Right atrium auricular region (tissue), 2 donors: ENCODE measurements around the gene IL1RN. TPM values are rescaled to one million over a fixed set of nuclear protein-coding genes. Genes with fewer than 3 reads are reported as not detected.

Experiments used
- DNase-seq: peaks from one replicate; pipeline ENCODE4 v3.0.0-alpha.2; 2019; ENCODE audit warnings: low spot score
- H3K27ac ChIP-seq, 2 donors: fragments of 200-600 bp; sonication (generic); 1 replicate in 1 of 2; 2 replicates in 1 of 2; pipeline ENCODE4 v1.5.1; 2016 to 2019
- H3K27me3 ChIP-seq, 2 donors: fragments of 200-600 bp; sonication (generic); one replicate each; pipeline versions ENCODE4 v1.5.1 to v1.6.0; 2017 to 2019
- H3K36me3 ChIP-seq: fragments of 200-600 bp; sonication (generic); one replicate; pipeline ENCODE4 v1.5.1; 2016
- H3K4me1 ChIP-seq, 2 donors: fragments of 200-600 bp; sonication (generic); one replicate each; pipeline versions ENCODE4 v1.5.1 to v1.6.0; 2017 to 2019
- H3K4me3 ChIP-seq, 2 donors: fragments of 200-600 bp; sonication (generic); 1 replicate in 1 of 2; 2 replicates in 1 of 2; pipeline ENCODE4 v1.5.1; 2017 to 2019; ENCODE audit warnings: mild to moderate bottlenecking in 1 of 2, moderate library complexity in 1 of 2
- H3K9me3 ChIP-seq, 2 donors: fragments of 200-600 bp; sonication (generic); one replicate each; pipeline ENCODE4 v1.5.1; 2019
- CTCF ChIP-seq, 2 donors: fragments of 200-600 bp; sonication (generic); IDR thresholded peaks; one replicate each; pipeline ENCODE4 v1.5.1; 2019; ENCODE audit warnings: antibody characterized with exemption in 2 of 2
- total RNA-seq, 2 donors: library from RNA; depleted of rRNA; stranded (reverse); fragments of >200 nt; gene quantifications; one replicate each; pipeline ENCODE4 v1.1.0, GENCODE V29; 2016

IL1RN gene
- total RNA-seq, 2 donors from 2014 or later: 0.41 to 1.3 TPM

- DNase-seq: no peak
- Histone ChIP-seq H3K9me3 (no peaks in the 10 kb centered on the region), H3K27me3 (no peaks in the 10 kb centered on the region), H3K4me3 (no peak overlapping the region), H3K4me1 (no peaks in the 10 kb centered on the region), H3K36me3 (no peaks in the 10 kb centered on the region), H3K27ac (no peak overlapping the region)
- no peak for TF ChIP-seq CTCF (IDR thresholded peaks at IDR 0.05)
These were observed 50.8 kb downstream of the IL1RN start for GRCh38 chr2:113178069-113178746.

- Histone ChIP-seq H3K9me3 (no peaks in the 10 kb centered on the region), H3K27ac (no peak overlapping the region), H3K36me3 (no peaks in the 10 kb centered on the region), H3K4me1 (no peaks in the 10 kb centered on the region), H3K27me3 (no peaks in the 10 kb centered on the region), H3K4me3 (no peak overlapping the region)
- no peak for TF ChIP-seq CTCF (IDR thresholded peaks at IDR 0.05)
- no peak for DNase-seq
These were observed 51.5 kb downstream of the IL1RN start for GRCh38 chr2:113178891-113179290.

- no peaks in the 10 kb centered on the region for H3K36me3 ChIP-seq
- no peak for DNase-seq
- H3K4me1 ChIP-seq: no peaks in the 10 kb centered on the region
- H3K4me3 ChIP-seq: no peak overlapping the region
- TF ChIP-seq CTCF (IDR thresholded peaks at IDR 0.05): no peak
- no peaks in the 10 kb centered on the region for H3K27me3 ChIP-seq
- H3K9me3 ChIP-seq: no peaks in the 10 kb centered on the region
- H3K27ac ChIP-seq: no peak overlapping the region
These were observed 52.1 kb downstream of the IL1RN start for GRCh38 chr2:113179446-113180045.

GRCh38 chr2:113180131-113180946, 52.9 kb downstream of the IL1RN start:
- H3K27ac ChIP-seq: no peak overlapping the region
- no peaks in the 10 kb centered on the region for H3K4me1 ChIP-seq
- H3K27me3 ChIP-seq: no peaks in the 10 kb centered on the region
- H3K36me3 ChIP-seq: no peaks in the 10 kb centered on the region
- no peak overlapping the region for H3K4me3 ChIP-seq
- TF ChIP-seq CTCF (IDR thresholded peaks at IDR 0.05): no peak
- no peak for DNase-seq
- H3K9me3 ChIP-seq: no peaks in the 10 kb centered on the region

GRCh38 chr2:113181258-113182051, 54.1 kb downstream of the IL1RN start:
- Histone ChIP-seq H3K27ac (no peak overlapping the region), H3K4me1 (no peaks in the 10 kb centered on the region), H3K9me3 (no peaks in the 10 kb centered on the region), H3K4me3 (no peak overlapping the region), H3K36me3 (no peaks in the 10 kb centered on the region), H3K27me3 (no peaks in the 10 kb centered on the region)
- TF ChIP-seq CTCF (IDR thresholded peaks at IDR 0.05): no peak
- no peak for DNase-seq
